Thyroid gland (tissue), 4 donors: ENCODE results near the gene NAPB.

Experiments used
- CTCF ChIP-seq, 6 experiments: fragments of 200-600 bp in 3 of 6; fragments of 450-650 bp in 3 of 6; sonication (generic) in 3 of 6; IDR thresholded peaks; one replicate each; pipeline ENCODE4 v1.5.1; 2016 to 2019; ENCODE audit warnings: antibody characterized with exemption in 6 of 6, mild to moderate bottlenecking in 2 of 6, inconsistent platforms in 1 of 6, moderate library complexity in 1 of 6
- POLR2A ChIP-seq, 2 donors: fragments of 450-650 bp; IDR thresholded peaks; one replicate each; pipeline ENCODE4 v1.6.1; 2017; ENCODE audit warnings: antibody characterized with exemption in 2 of 2, mild to moderate bottlenecking in 2 of 2, moderate library complexity in 1 of 2

GRCh38 chr20:23441850-23442313 is 20.6 kb upstream of the NAPB start:
- TF ChIP-seq POLR2A (IDR thresholded peaks at IDR 0.05) (no peak), CTCF (IDR thresholded peaks at IDR 0.05) (peak in 5 of 6 experiments; percentile 41 to 76 (median 48))
